Stimulated activated CD4-positive, alpha-beta T cell treated with anti-CD3 and anti-CD28 coated beads, TNF-alpha, amount 100 ng/mL, for 48 hours (primary cell): ENCODE measurements around the gene CCDC148.

Experiments
- DNase-seq, 3 donors: peaks; one replicate each; pipeline ENCODE4 v3.0.0-alpha.2; 2020; ENCODE audit warnings: low read depth in 3 of 3

The CCDC148 gene

DNA sequence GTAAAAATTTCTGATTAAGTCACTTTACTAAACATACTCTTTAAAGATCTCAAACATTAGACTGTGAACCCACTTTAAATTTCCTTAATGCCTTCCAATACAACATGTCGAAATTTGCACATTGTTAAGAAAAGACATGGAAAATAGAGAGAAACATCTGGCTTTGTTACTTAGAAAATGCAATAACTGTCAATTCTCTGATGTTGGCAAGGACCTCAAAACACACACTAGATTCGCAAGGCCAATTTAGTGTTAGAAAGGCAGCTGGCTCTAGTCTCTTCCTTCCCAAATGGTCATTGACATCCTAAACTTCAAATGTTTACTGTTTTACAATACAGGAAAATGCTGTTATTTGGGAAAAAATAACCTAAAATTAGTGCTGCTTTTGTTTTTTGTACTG lies 244.3 kb downstream of the CCDC148 start:
- DNase-seq, result no peak

DNA sequence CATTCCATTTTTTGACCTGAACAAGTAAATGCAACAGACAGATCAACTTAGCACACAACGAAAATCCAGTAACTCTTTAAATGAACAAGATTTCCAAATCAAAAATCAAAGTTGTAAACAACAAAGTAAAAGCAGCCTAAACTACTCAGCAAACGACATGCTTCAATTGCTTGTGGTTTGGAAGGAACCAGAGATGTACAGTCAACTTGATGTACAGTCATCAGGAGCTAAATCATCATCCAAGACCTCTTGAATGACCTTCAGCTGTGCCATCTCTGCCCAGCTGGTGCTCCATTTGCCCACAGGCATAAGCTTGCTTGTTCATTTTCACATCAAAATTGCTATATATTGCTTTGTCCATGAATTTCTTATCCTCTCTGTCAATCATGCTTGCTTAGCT lies 245.1 kb downstream of the CCDC148 start:
- no peak for DNase-seq

DNA sequence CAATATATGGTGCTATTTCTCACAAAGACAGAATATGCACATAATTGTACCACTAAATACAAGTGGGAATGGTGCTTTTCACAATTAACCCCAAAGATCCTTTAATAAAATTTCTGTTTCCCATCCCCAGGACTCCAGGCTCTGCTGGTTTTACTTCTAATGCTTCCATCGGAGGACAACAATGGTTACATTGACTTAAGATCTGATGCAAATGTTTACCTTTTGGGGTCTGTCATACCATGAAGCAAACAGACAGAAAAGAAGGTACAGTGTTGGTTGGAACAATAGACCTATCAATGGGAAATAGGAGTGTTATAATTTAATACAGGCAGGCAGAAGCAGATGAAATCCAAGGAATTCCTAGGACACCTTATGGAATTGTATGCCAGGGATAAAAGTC lies 249.2 kb downstream of the CCDC148 start:
- DNase-seq, result no peak

- DNase-seq, result no peak
Measured at GRCh38 chr2:158205215-158205614, 251.3 kb downstream of the CCDC148 start.

DNA sequence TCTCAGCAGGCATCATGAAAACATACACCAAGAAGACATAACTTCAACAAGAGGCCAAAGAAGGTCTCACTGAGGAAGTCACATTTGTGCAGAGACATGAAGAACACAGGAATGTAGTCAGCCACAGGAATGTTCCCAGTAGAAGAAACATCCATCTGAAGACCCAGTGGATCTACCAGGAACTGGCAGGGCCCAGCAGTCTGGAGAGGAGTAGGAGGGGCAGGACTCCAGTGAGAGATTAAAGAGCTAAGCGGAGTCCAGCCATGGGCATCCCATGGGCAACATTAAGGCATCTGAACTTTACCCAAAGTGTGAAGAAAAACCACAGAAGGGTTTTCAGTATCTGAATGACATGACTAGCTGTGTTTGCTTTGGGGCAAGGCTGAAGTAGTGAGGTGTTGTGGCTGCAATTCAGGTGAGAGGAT lies 251.8 kb downstream of the CCDC148 start:
- no peak for DNase-seq

DNA sequence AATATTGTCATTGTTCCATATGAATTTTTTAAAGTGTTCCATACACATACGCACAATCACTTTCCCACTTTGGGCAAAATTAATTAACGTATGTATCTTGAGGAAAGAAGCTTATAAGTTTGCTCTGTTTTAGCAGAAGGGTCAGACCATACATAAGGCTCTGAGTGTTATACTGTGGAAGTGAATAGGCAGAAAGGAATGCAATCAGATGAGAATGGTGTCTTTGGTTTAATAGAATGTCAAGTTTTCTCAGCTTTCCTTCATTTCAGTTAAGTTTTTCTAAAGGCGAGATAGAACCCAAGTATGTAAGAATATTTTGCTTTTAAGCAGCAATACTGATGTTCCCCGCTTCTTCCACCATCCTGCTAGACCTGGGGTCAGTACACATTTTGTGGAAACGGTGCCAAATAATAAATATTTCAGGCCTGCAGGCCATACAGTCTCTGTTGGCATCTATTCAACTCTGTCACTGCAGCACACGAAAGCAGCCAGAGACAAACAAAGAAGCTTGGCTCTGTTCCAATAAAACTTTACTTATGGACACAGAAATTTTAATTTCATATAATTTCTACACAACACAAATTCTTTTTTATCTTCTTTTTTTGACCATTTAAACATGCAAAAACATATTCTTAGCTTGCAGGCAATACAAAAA lies 254.3 kb downstream of the CCDC148 start:
- no peak for DNase-seq

DNA sequence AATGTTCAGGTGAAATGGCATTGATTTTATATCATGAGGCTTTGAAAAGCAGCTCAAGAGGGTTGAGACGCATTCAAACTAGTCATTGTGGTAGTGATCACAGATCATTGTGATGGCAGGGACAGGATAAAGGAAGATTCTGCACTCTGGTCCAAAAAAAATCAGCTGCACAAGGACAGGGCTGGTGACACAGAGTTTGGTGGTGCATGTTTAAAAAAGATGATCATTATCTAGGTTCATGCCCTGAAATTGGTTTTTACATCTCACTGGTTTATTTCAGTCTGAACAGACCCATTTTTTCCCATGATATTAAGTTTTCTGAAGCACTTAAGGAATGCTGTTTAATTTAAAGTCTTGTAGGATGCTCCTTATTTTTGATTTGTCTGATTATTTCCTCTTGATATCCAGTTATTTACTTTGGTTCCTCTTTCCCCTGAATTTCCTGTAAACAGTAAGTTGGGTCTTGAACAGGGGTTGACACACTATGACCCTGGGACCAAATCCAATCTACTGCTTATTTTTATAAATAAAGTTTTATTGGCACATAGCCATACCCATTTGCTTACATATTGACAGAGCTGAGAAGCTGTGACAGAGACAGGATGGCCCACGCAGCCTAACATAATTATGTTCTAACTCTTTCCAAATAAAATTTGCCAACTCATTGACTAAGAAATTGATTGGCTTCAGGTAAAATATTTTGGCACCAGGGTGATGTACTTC lies 256.5 kb downstream of the CCDC148 start:
- DNase-seq, result no peak

DNA sequence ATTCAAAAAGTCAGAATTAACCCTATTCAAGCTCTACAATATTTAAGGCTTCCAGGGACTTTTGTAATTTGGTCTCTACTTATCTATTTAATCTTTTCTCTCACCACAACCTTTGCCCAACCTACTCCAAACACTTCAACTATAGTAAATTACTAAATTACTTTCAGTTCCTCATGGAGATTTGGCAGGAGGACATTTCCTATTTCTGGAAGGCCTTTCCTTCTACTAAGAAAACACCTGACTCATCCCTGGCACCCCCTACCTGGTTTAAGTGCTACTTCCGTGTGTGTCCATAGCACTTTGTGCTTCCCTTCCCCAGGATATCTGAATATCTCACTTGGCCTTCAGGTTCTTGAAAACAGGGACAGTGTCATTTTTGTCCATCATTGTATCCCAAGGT lies 258.6 kb downstream of the CCDC148 start:
- no peak for DNase-seq

GRCh38 chr2:158194229-158194628 lies 262.3 kb downstream of the CCDC148 start:
- no peak for DNase-seq

DNA sequence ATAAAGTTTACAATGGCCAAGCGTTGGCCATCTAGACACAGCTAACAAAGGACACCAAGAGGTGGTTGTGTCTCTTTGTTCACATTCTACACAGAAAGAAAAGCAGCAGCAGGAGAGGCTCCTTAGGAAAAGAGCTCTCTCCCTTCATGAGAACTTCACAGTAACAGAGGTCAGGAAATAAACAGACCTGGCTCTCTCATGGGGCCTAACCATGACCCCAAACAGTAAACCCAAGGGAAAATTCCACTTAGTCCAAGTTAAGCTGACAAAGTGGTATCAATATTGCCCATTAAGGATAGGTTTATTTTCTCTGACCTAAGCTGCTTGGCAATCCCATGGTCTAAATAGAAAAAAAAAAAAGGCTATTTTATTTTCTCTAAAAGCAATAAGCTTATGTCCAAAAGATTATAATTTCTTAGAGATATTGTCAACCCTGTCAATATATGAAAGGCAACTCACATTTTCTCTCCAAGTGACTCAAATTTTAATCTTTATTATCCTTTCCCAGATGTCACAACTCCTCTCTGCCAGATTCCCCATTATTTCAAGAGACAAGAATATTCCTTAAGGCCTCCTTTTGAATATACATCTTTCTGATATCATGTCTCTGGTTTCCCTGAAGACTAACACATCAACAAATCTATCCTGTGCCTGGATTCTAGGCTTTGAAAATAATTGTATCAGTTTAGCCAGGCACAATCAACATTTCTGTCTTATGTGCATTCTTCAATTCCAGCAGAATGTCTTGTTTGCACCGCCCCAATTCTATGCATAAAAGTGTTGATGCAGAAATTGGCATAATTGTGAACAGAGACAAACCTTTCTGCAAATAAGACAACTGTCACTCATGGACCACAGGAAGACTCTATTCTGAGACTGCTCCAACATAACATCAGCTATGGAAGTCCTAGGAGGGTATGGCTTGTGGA lies 263.8 kb downstream of the CCDC148 start:
- DNase-seq, result no peak

GRCh38 chr2:158191076-158191895 lies 265.3 kb downstream of the CCDC148 start:
- DNase-seq, result peak; percentile 4 to 18 (median 4)

GRCh38 chr2:158189526-158189925 lies 267.0 kb downstream of the CCDC148 start:
- DNase-seq, result no peak

GRCh38 chr2:158187908-158188307 lies 268.6 kb downstream of the CCDC148 start:
- no peak for DNase-seq

DNA sequence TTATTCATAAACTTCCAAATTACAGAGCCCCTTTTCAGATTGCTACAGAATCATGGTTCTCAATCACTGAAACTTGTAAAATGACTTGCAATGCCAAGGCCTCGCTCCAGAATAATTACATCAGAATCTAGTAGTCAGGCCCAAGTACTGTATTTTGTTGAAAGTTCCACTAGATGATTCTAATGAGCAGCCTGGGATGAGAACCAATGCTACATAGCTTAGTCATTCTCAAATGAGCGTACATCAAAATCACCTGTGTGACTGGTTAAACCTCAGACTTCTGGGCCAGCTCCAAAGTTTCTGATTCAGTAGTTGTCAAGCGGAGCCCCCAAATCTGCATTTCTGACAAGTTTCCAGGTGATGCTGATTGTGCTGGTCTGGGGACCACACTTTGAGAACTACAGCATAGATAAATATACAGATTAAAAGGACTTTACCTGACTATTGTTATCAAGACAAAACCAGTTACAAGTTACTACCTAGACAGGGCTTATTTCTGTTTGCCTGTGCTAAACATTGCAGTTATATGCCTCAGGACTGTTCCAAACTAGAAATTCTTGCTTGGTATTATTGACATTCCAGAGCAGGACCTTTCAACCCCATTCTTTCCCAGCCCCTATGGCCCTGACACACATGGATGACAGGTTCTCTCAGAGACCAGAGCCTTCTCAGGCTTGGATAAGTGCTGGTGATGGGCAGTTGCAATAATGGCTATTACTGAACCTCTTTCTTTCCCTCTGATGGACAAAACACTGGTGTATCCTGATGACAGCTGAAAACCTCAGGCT lies 271.8 kb downstream of the CCDC148 start:
- no peak for DNase-seq

GRCh38 chr2:158184001-158184400 lies 272.6 kb downstream of the CCDC148 start:
- no peak for DNase-seq

GRCh38 chr2:158182676-158183295 lies 273.8 kb downstream of the CCDC148 start:
- no peak for DNase-seq

DNA sequence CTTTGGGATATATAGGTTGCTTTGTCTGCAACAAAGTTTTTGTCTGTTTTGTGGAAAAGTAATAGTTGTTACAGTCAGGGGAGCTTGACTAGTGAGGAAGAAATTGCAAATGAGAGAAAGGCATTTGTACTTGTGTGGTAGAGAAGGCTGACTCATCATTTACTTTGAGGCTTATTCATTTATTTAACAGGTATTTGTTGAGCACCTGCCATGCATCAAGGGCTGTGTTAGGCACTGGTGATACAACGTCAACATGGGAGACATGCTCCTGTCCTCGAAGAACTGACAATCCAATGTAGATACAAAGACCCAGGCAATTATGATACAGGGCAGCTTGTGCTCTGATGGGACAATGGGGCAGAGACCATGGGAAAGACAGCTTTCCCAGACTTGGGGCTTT lies 275.4 kb downstream of the CCDC148 start:
- DNase-seq, result no peak

DNA sequence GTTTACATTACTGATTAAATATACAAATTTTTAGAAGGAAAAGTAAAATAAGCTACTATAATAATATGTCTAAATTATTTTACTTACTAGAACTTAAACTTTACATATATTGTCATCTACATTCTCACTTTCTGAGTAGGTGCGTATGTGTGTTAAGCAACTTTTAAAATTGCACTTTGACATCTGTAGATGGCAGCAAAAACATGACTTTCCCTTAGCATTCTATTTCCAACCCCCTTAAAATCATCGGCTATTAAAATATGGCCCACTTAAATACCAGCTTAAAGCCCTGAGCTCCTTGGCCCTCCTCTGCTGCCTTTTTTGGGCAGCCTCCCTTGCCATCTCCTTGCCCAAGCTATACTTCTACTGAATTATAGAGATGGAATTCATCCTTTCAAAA lies 276.9 kb downstream of the CCDC148 start:
- no peak for DNase-seq

DNA sequence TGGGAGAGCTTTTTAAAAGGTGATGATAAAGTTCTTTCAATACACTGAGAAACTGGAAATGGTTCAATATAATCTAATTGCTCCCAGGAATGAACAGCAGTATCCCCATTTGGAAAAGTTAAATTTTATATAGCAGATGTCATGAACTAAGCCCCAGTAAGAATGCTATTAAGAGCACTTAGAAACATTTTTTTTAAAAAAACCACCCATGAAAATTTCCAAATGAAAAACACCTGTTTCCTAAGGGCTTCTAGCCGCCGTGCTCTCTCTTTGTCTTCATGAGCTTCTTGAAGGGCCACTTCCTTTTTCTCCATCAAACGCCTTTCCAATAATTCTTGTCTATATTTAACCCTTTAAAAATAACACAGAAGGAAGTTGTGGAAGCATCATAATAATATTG lies 277.9 kb downstream of the CCDC148 start:
- DNase-seq, result no peak

DNA sequence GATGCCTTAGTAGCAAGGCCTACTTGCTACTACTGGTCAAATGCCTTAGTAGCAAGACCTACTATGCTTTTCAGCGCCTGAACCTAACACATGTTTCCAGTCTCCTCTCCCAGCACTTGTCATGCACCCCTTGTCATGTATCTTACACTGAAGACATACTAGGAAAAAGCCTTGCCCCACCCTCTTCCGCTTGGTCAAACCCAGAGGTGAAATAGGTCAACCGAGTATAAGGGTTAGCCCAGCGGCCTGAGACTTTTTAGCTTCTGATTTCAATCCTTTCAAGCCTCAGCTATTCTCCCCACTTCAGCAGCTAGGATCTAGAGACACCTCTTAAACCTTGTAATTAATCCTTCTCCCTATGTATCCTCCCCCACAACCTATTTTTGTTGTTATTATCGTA lies 281.6 kb downstream of the CCDC148 start:
- no peak for DNase-seq
